ENCODE measurements around the gene CDHR3. TPM values are rescaled to one million over a fixed set of nuclear protein-coding genes. Genes with fewer than 3 reads are reported as not detected.

CDHR3 gene
- total and polyA plus RNA-seq, 9 of the 15 experiments (the other 6 are each of a cell fraction or from before 2014, with no cell fraction given) = 0.03 to 0.66 (median 0.24) TPM; not detected in 1

- ATAC-seq = no peak
- H3K9me3 ChIP-seq (replicated peaks; ENCODE audit: control insufficient read depth, insufficient read depth, low read depth, low read length) = 0 out of 2 replicates have a peak, but pooled peaks cover 2% of the 10 kb centered on the region
- no peak for FAIRE-seq
- no peak overlapping the region for H3K4me2 ChIP-seq (ENCODE audit: insufficient read depth, low read length)
- WGBS (ENCODE audit: insufficient coverage, low coverage, missing lambda C conversion rate) = under 1% methylated on average over 5 of the region's 5 CpGs
- no peak overlapping the region for H3K27ac ChIP-seq (ENCODE audit: extremely low read depth, low read depth, low read length)
- ChIA-PET CTCF (ENCODE audit: low intra/inter-chr PET ratio) (no interaction called here), POLR2A (interaction anchor here (1.0 kb wide), 2 partner anchors 12 to 44 kb away, joined by 3 to 4 read pairs; no protein-coding TSS in a partner anchor)
- in situ Hi-C loops (cut with MboI) = no loop called here
- H4K20me1 ChIP-seq (replicated peaks; ENCODE audit: control insufficient read depth, insufficient read depth, low read length) = no peaks in the 10 kb centered on the region
- H3K4me3 ChIP-seq = no peak overlapping the region
- H3K9me1 ChIP-seq (ENCODE audit: control insufficient read depth, insufficient read depth, low read length) = no peaks in the 10 kb centered on the region
- no peak overlapping the region for H3K9ac ChIP-seq (ENCODE audit: insufficient read depth in 1 of 2, low read depth in 2 of 2, low read length in 2 of 2)
- no peak for DNase-seq (ENCODE audit: extremely low read depth in 1 of 4, low spot score in 3 of 4)
- no peaks in the 10 kb centered on the region for H3K4me1 ChIP-seq (replicated peaks in 1 of 2; ENCODE audit: control insufficient read depth in 2 of 2, insufficient read depth in 2 of 2, low read length in 2 of 2)
- no peak overlapping the region for H2AFZ ChIP-seq (ENCODE audit: low read depth, low read length)
- BruUV-seq (replicated peaks) = no TSS peak
- no peaks in the 10 kb centered on the region for H3K36me3 ChIP-seq (ENCODE audit: control insufficient read depth, insufficient read depth, low read length)
- TF ChIP-seq ATF3 (IDR thresholded peaks at IDR 0.05) = peak; percentile 56
- no peak for TF ChIP-seq ATF3 (CRISPR knock-in tag; conservative IDR thresholded peaks at IDR 0.05)
- no peak for TF ChIP-seq CHD1 (IDR thresholded peaks at IDR 0.05; ENCODE audit: low read length)
- TF ChIP-seq CEBPG (CRISPR knock-in tag; IDR thresholded peaks at IDR 0.05) = peak; percentile 43
- TF ChIP-seq CEBPG (tag; conservative IDR thresholded peaks at IDR 0.05 in 1 of 2, IDR thresholded peaks at IDR 0.05 in 1 of 2) = peak in 1 of 2 experiments; percentile 62; a peak in 2 of 4 replicates
- peak; percentile 64 for TF ChIP-seq CEBPB (tag; IDR thresholded peaks at IDR 0.05)
- peaks cover 7 to 23% of the 10 kb centered on the region in 2 experiments; a peak in 4 of 5 replicates for H3K27me3 ChIP-seq (ENCODE audit: control insufficient read depth in 2 of 2, insufficient read depth in 2 of 2, low read length in 2 of 2)
- intact Hi-C loops (cut with micrococcal nuclease) = no loop called here
- H3K79me2 ChIP-seq (ENCODE audit: control insufficient read depth, insufficient read depth, low read length) = no peaks in the 10 kb centered on the region
Observed at GRCh38 chr7:106003525-106004064, 40.5 kb downstream of the CDHR3 start.

Data from K562 (cell line).